Measurements from ENCODE around the gene CEP85L. TPM values are rescaled to one million over a fixed set of nuclear protein-coding genes. Genes with fewer than 3 reads are reported as not detected.

The CEP85L gene
- polyA plus RNA-seq, 2 donors = 0.52 to 0.61 TPM

DNA sequence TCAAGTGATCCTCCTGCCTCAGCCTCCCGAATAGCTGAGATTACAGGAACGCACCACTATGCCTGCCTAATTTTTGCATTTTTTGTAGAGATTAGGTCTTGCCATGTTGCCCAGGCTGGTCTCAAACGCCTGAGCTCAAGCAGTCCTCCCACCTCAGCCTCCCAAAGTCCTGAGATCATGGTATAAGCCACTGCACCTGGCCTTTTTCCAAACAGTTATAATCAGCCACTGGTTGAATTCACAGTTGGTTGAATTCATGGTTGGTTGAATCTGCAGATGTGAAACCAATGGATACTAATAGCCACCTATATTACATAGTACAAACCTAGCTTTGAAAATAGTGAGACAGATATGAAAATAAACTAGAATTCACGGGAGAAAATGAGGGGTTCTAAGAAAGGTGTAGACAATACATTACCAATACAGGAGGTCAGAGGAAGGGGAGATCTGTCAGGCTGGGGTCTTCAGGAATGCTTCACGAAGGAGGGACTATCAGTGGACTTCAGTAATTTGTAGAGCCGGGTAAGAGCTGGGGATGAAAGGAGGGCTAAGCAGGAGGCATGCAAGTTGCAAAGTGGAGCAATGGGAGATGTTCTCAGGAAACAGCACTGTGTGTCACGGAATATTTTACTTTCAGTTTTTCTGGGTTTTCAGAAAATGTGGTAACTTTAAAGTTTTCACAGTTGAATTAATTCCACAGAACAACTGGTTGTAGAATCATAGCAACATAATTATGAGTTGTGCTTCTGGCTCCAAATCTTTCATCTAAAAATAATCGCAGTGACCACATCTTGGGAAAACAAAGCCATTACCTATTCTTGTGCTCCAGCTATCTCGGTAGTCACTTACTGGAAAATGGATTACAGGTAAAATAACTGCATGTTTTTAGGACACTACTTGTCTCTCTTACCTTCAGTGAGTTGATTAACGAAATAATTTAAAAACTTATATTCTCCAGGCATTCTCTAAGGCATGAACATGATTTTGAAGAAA lies 12.9 kb upstream of the CEP85L start:
- Histone ChIP-seq H3K9me3 (ENCODE audit: control insufficient read depth in 2 of 2, insufficient read depth in 1 of 2, low read depth in 1 of 2, low read length in 1 of 2) (no peaks in the 10 kb centered on the region), H3K4me1 (ENCODE audit: control insufficient read depth in 2 of 2, insufficient read depth in 2 of 2, low read length in 1 of 2) (peaks cover 0 to 2% of the 10 kb centered on the region in 2 donors), H3K36me3 (ENCODE audit: control insufficient read depth in 2 of 2, insufficient read depth in 2 of 2, low read length in 1 of 2) (no peaks in the 10 kb centered on the region), H3K27me3 (ENCODE audit: control insufficient read depth in 1 of 2, insufficient read depth in 2 of 2, low read length in 2 of 2) (no peaks in the 10 kb centered on the region), H3K27ac (ENCODE audit: low read depth in 2 of 2, low read length in 1 of 2) (no peak overlapping the region), H3K4me3 (ENCODE audit: low read depth in 1 of 2, low read length in 2 of 2) (no peak overlapping the region)
- WGBS, 2 donors = 73 to 74% methylated on average over 10 of the region's 10 CpGs

DNA sequence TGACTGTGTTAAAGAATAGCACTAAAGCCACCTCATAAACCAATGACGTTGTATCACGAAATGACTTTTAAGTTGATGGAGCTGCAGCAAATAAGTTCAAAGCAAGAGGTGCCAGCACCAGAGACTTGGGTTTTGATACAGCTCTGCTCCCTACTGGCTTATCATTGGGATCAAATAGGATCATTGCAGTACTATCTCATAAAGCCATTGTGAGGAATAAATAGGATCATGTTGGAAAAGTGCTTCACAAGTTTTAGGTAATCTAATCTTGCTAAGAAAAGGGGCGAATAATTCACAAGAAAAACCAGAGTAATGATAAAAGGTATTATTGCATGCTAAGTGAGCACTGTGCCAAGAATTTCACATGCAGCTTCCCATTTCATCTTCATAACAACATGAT lies 10.4 kb upstream of the CEP85L start:
- Histone ChIP-seq H3K9me3 (ENCODE audit: control insufficient read depth in 2 of 2, insufficient read depth in 1 of 2, low read depth in 1 of 2, low read length in 1 of 2) (no peaks in the 10 kb centered on the region), H3K4me3 (ENCODE audit: low read depth in 1 of 2, low read length in 2 of 2) (no peak overlapping the region), H3K27me3 (ENCODE audit: control insufficient read depth in 1 of 2, insufficient read depth in 2 of 2, low read length in 2 of 2) (no peaks in the 10 kb centered on the region), H3K27ac (ENCODE audit: low read depth in 2 of 2, low read length in 1 of 2) (no peak overlapping the region), H3K36me3 (ENCODE audit: control insufficient read depth in 2 of 2, insufficient read depth in 2 of 2, low read length in 1 of 2) (no peaks in the 10 kb centered on the region), H3K4me1 (ENCODE audit: control insufficient read depth in 2 of 2, insufficient read depth in 2 of 2, low read length in 1 of 2) (peaks cover 0 to 2% of the 10 kb centered on the region in 2 donors)
- WGBS, 2 donors = 91 to 93% methylated on average over 3 of the region's 3 CpGs

DNA sequence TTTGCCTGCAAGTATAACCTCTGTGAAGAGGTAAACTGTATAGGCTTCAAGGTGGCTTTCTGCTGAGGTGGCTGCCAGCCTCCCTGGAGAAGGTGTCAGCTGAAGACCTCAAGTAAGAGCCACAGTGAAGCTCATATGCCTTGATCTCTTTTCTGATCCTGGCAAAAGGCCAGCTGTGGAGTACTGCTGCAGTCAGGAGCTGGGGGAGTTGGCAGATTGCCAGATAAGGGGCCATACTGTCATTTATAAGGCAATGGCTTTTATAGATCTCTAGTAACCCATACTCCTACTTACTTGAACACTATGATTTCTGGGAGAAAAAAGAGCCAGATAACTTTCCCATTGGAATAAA lies 8.8 kb upstream of the CEP85L start:
- H3K9me3 ChIP-seq (ENCODE audit: control insufficient read depth in 2 of 2, insufficient read depth in 1 of 2, low read depth in 1 of 2, low read length in 1 of 2) = no peaks in the 10 kb centered on the region
- H3K36me3 ChIP-seq (ENCODE audit: control insufficient read depth in 2 of 2, insufficient read depth in 2 of 2, low read length in 1 of 2) = no peaks in the 10 kb centered on the region
- no peaks in the 10 kb centered on the region for H3K27me3 ChIP-seq (ENCODE audit: control insufficient read depth in 1 of 2, insufficient read depth in 2 of 2, low read length in 2 of 2)
- no peak overlapping the region for H3K4me3 ChIP-seq (ENCODE audit: low read depth in 1 of 2, low read length in 2 of 2)
- peaks cover 0 to 2% of the 10 kb centered on the region in 2 donors for H3K4me1 ChIP-seq (ENCODE audit: control insufficient read depth in 2 of 2, insufficient read depth in 2 of 2, low read length in 1 of 2)
- H3K27ac ChIP-seq (ENCODE audit: low read depth in 2 of 2, low read length in 1 of 2) = no peak overlapping the region

DNA sequence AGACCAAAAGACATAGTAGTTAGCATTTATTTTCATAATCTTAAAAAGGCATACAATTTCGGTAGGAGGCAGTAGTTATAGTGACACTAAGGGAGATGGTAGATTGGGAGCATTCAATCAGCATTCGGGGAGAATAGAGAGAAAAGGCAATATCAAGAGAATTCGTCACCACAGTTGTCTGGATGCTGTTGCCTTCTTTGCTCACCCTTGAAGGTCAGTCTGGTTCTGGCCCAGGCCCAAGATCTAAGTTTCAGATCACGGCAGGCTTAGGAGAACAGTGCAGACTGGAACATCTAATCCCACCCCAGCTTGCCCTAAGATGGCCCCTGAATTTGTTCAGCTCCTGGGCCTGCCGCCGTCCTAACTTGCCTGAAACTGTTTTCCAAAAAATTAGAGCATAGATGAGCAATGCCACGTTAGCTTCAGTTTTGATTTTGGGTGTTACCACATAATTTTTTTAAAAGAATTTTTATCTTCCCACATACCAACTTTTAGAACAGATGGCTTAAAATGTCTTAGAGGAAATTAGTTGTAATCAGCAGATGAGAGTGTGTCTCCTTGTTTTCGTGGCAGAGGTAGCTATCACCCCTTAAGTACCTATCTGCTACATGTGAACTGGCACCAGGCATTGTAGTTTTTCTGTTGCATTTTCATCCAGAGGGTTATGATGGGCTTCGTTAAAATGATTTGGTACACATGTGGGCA lies 8.3 kb upstream of the CEP85L start:
- H3K36me3 ChIP-seq (ENCODE audit: control insufficient read depth in 2 of 2, insufficient read depth in 2 of 2, low read length in 1 of 2) = no peaks in the 10 kb centered on the region
- no peak overlapping the region for H3K4me3 ChIP-seq (ENCODE audit: low read depth in 1 of 2, low read length in 2 of 2)
- peaks cover 0 to 2% of the 10 kb centered on the region in 2 donors for H3K4me1 ChIP-seq (ENCODE audit: control insufficient read depth in 2 of 2, insufficient read depth in 2 of 2, low read length in 1 of 2)
- no peaks in the 10 kb centered on the region for H3K27me3 ChIP-seq (ENCODE audit: control insufficient read depth in 1 of 2, insufficient read depth in 2 of 2, low read length in 2 of 2)
- peak overlapping the region in 1 of 2 donors; percentile 45 for H3K27ac ChIP-seq (ENCODE audit: low read depth in 2 of 2, low read length in 1 of 2)
- no peaks in the 10 kb centered on the region for H3K9me3 ChIP-seq (ENCODE audit: control insufficient read depth in 2 of 2, insufficient read depth in 1 of 2, low read depth in 1 of 2, low read length in 1 of 2)
- 56 to 60% methylated on average over 9 of the region's 9 CpGs for WGBS, 2 donors

DNA sequence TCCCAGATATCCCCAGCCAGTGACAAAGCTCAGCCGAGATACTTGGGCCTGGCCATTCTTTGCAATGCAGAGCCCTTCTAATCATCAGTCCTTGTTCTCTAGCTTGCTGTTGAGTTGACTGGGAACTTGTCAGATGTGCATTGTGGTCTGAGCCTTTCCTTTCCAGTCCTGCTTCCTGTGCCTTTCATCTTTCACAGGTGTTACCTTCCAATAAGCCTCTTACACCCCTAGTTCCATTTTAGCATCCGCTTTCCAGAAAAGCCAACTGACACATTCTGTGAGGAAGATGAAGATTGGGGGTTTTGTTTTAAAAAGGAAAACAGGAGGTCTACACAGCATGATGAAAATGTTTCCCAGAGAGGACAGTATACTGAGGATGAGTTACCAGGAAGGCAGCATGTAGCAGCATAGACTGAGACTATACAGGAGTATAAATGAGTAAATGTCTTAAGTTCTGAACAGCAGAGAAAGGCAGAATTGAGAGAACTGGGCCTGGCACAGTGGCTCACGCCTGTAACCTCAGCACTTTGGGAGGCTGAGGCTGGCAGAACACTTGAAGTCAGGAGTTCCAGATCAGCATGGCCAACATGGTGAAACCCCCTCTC lies 5.6 kb upstream of the CEP85L start:
- no peak overlapping the region for H3K4me3 ChIP-seq (ENCODE audit: low read depth in 1 of 2, low read length in 2 of 2)
- no peaks in the 10 kb centered on the region for H3K36me3 ChIP-seq (ENCODE audit: control insufficient read depth in 2 of 2, insufficient read depth in 2 of 2, low read length in 1 of 2)
- H3K9me3 ChIP-seq (ENCODE audit: control insufficient read depth in 2 of 2, insufficient read depth in 1 of 2, low read depth in 1 of 2, low read length in 1 of 2) = no peaks in the 10 kb centered on the region
- peaks cover 0 to 2% of the 10 kb centered on the region in 2 donors for H3K4me1 ChIP-seq (ENCODE audit: control insufficient read depth in 2 of 2, insufficient read depth in 2 of 2, low read length in 1 of 2)
- no peaks in the 10 kb centered on the region for H3K27me3 ChIP-seq (ENCODE audit: control insufficient read depth in 1 of 2, insufficient read depth in 2 of 2, low read length in 2 of 2)
- no peak overlapping the region for H3K27ac ChIP-seq (ENCODE audit: low read depth in 2 of 2, low read length in 1 of 2)
- WGBS, 2 donors = 84 to 92% methylated on average over 3 of the region's 3 CpGs

DNA sequence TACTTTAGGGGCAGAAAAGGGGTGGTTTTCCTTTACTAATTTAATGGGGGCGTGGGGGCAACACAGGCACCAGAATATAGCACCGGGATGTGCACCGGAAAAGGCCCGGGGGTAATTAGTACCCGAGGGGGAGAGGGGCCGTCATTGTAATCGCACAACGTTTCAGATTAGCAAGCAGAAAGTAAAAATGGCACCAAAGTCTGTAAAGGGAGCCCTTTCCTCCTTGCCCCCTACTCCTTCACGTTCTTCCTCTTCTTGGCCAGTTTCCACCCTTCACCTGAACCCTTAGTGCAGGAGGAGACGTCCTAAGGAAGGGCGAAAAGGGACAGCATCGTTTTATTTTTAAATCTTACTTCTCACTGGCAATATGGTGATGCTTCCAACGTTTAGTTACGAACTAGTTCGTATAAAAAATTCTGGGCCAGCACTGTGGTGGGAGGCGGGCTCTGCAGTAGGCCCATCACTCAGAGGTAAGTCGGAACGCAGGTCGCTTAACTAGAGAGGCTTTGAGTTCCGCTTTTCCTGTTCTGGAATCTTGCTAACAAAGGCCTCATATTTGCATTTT lies 742 bp upstream of the CEP85L start:
- H3K9me3 ChIP-seq (ENCODE audit: control insufficient read depth in 2 of 2, insufficient read depth in 1 of 2, low read depth in 1 of 2, low read length in 1 of 2) = no peaks in the 10 kb centered on the region
- no peaks in the 10 kb centered on the region for H3K27me3 ChIP-seq (ENCODE audit: control insufficient read depth in 1 of 2, insufficient read depth in 2 of 2, low read length in 2 of 2)
- WGBS, 2 donors = 50 to 56% methylated on average over 20 of the region's 20 CpGs
- peak overlapping the region; percentile 61 to 73 for H3K27ac ChIP-seq (ENCODE audit: low read depth in 2 of 2, low read length in 1 of 2)
- H3K4me3 ChIP-seq (ENCODE audit: low read depth in 1 of 2, low read length in 2 of 2) = peak overlapping the region; percentile 63 to 85
- H3K4me1 ChIP-seq (ENCODE audit: control insufficient read depth in 2 of 2, insufficient read depth in 2 of 2, low read length in 1 of 2) = peaks cover 0 to 2% of the 10 kb centered on the region in 2 donors
- H3K36me3 ChIP-seq (ENCODE audit: control insufficient read depth in 2 of 2, insufficient read depth in 2 of 2, low read length in 1 of 2) = no peaks in the 10 kb centered on the region

DNA sequence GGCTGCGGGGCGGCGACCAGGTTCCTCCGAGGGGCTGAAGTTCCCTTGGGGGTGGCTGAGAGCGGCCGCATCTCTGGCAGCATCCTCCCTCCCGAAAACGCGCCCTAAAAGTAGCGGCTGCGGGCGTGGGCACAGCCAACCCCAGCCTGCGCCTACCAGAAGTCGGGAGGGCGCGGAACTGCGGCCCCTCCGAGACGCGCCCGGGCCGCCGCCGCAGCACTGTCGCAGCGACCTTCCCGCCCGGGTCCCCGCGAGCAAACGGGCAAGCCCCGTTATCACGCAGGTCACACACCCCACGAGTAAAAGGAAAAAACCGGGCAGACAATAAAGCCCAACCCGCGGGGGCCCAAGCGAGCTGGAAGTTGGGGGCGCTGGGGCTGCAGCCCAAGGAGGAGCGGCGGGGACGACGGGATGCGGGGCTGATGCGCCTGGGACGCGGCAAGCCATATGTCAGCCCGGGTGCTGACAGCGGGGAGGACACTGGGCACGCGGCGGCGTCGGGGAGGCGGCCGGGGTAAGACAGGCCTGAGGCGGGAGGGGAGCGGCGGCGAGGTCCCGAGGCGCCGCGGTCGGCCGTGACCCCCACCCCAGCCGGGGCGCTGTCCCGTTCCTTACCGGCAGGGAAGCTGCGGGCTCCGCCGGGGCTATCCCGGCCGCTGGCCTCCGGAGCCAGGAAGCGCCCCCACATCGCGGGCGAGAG lies 659 bp downstream of the CEP85L start:
- Histone ChIP-seq H3K4me3 (ENCODE audit: low read depth in 1 of 2, low read length in 2 of 2) (peak overlapping the region; percentile 63 to 85), H3K9me3 (ENCODE audit: control insufficient read depth in 2 of 2, insufficient read depth in 1 of 2, low read depth in 1 of 2, low read length in 1 of 2) (no peaks in the 10 kb centered on the region), H3K36me3 (ENCODE audit: control insufficient read depth in 2 of 2, insufficient read depth in 2 of 2, low read length in 1 of 2) (no peaks in the 10 kb centered on the region), H3K27me3 (ENCODE audit: control insufficient read depth in 1 of 2, insufficient read depth in 2 of 2, low read length in 2 of 2) (no peaks in the 10 kb centered on the region), H3K27ac (ENCODE audit: low read depth in 2 of 2, low read length in 1 of 2) (peak overlapping the region; percentile 86 to 89), H3K4me1 (ENCODE audit: control insufficient read depth in 2 of 2, insufficient read depth in 2 of 2, low read length in 1 of 2) (peaks cover 0 to 2% of the 10 kb centered on the region in 2 donors)
- WGBS, 2 donors = 0% methylated on average over 68 to 80 of the region's 80 CpGs

DNA sequence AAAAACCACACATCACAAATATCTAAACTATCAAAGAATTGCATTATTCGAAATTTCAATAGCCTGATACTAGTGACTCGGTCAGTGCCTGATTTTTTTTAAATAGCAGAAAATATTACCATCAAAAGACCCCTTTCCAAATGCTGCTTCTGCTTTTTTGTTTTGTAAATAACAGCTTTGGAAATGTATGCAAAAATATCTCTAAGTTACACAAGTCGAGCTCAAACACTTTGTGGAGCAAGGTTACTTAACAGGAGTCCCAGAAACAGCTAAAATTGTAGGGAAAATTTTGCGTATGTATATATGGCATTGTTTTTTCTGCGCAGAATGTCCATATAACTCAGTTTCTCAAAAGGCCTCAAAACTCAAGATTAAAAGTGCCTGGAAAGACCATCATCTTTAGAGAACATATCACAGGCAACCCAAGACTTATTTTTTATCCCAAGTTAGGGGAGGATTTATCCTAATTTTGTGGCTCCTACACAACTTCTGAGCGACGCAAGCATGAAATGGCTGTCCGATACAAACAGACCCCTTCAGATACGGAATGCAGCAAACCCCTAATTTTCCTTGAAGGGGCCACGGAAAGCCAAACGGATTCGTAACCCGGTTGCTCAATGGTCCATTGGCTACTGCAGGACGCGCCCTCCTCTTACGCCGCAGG lies 1.3 kb downstream of the CEP85L start:
- WGBS, 2 donors = 12 to 16% methylated on average over 17 of the region's 17 CpGs
- Histone ChIP-seq H3K4me1 (ENCODE audit: control insufficient read depth in 2 of 2, insufficient read depth in 2 of 2, low read length in 1 of 2) (peaks cover 0 to 2% of the 10 kb centered on the region in 2 donors), H3K36me3 (ENCODE audit: control insufficient read depth in 2 of 2, insufficient read depth in 2 of 2, low read length in 1 of 2) (no peaks in the 10 kb centered on the region), H3K27me3 (ENCODE audit: control insufficient read depth in 1 of 2, insufficient read depth in 2 of 2, low read length in 2 of 2) (no peaks in the 10 kb centered on the region), H3K4me3 (ENCODE audit: low read depth in 1 of 2, low read length in 2 of 2) (peak overlapping the region; percentile 63 to 85), H3K27ac (ENCODE audit: low read depth in 2 of 2, low read length in 1 of 2) (peak overlapping the region; percentile 86 to 89), H3K9me3 (ENCODE audit: control insufficient read depth in 2 of 2, insufficient read depth in 1 of 2, low read depth in 1 of 2, low read length in 1 of 2) (no peaks in the 10 kb centered on the region)
